K562 (cell line): ENCODE measurements around the gene SAFB. TPM values are rescaled to one million over a fixed set of nuclear protein-coding genes. Genes with fewer than 3 reads are reported as not detected.

Source experiments
- ADNP ChIP-seq: fragments of 200-800 bp; sonication (Bioruptor generic); IDR thresholded peaks from 2 replicates; pipeline ENCODE4 v1.6.1; 2016; ENCODE audit warnings: missing genetic modification characterization, missing compliant biosample characterization
- CHD1 ChIP-seq: fragments of 200-600 bp; sonication (generic); IDR thresholded peaks from one replicate; pipeline ENCODE4 v1.6.1; 2012; ENCODE audit warnings: mild to moderate bottlenecking, moderate library complexity, low read length, inconsistent platforms
- CHD4 ChIP-seq: fragments of 200-600 bp; sonication (generic); IDR thresholded peaks from 3 replicates; pipeline ENCODE4 v1.6.1; 2012; ENCODE audit warnings: low read depth, mild to moderate bottlenecking, mixed read lengths, low read length, inconsistent platforms; ENCODE audit not compliant: insufficient read depth, insufficient replicate concordance, poor library complexity, severe bottlenecking
- ESRRA ChIP-seq: fragments of 450-650 bp; IDR thresholded peaks from 2 replicates; pipeline ENCODE4 v1.6.1; 2014; ENCODE audit warnings: low read depth, mild to moderate bottlenecking, moderate library complexity, borderline replicate concordance
- GTF2E2 ChIP-seq: fragments of 200-800 bp; sonication (Bioruptor generic); IDR thresholded peaks from 2 replicates; pipeline ENCODE4 v1.6.1; 2016; ENCODE audit warnings: missing genetic modification characterization, missing compliant biosample characterization
- HDGF ChIP-seq: fragments of 450-650 bp; IDR thresholded peaks from 2 replicates; pipeline ENCODE4 v1.6.1; 2016
- KDM1A ChIP-seq, 2 experiments: fragments of 450-650 bp; IDR thresholded peaks; 2 replicates each; pipeline ENCODE4 v1.6.1; 2016; ENCODE audit warnings: mild to moderate bottlenecking in 2 of 2
- PRPF4 ChIP-seq: fragments of 200-400 bp; formaldehyde crosslinking; IDR thresholded peaks from one replicate; pipeline ENCODE4 v1.6.1; 2017; ENCODE audit warnings: low read length, low read depth, mild to moderate bottlenecking; ENCODE audit not compliant: insufficient read depth, poor library complexity, severe bottlenecking
- RCOR1 ChIP-seq, 2 experiments: IDR thresholded peaks; 2 replicates each; pipeline ENCODE4 v1.6.1; 2012; ENCODE audit warnings: low read depth in 2 of 2, low read length in 2 of 2, borderline replicate concordance in 1 of 2, improper control_type of control experiment in 1 of 2
- SMAD4 ChIP-seq: fragments of 250-450 bp; sonication (Bioruptor Pico); conservative IDR thresholded peaks from 2 replicates; pipeline ENCODE4 v1.8.0; 2021; ENCODE audit warnings: inconsistent platforms, mild to moderate bottlenecking, moderate library complexity
- TBP ChIP-seq: optimal IDR thresholded peaks from 2 replicates; pipeline ENCODE3; 2011; ENCODE audit warnings: low read depth, low read length, improper control_type of control experiment
- TFAM ChIP-seq: fragments of 250-450 bp; sonication (Bioruptor Pico); conservative IDR thresholded peaks from 2 replicates; pipeline ENCODE4 v1.5.0; 2021; ENCODE audit warnings: mild to moderate bottlenecking, moderate library complexity
- VEZF1 ChIP-seq: fragments of 200-800 bp; sonication (Bioruptor generic); IDR thresholded peaks from 2 replicates; pipeline ENCODE4 v1.6.1; 2017; ENCODE audit warnings: missing genetic modification characterization, missing compliant biosample characterization
- ZBTB5 ChIP-seq: fragments of 450-650 bp; IDR thresholded peaks from 2 replicates; pipeline ENCODE4 v1.6.1; 2017; ENCODE audit warnings: antibody characterized with exemption
- ZFP36 ChIP-seq: fragments of 150-350 bp; IDR thresholded peaks from 2 replicates; pipeline ENCODE4 v1.6.1; 2018; ENCODE audit warnings: low read length, low read depth; ENCODE audit not compliant: partially characterized antibody
- ZNF518B ChIP-seq: fragments of 250-450 bp; sonication (Bioruptor Pico); IDR thresholded peaks from 2 replicates; pipeline ENCODE4 v1.5.0; 2021; ENCODE audit warnings: mild to moderate bottlenecking, moderate library complexity
- polyA plus RNA-seq, 8 experiments: library from polyadenylated mRNA; depleted of rRNA in 4 of 8; stranded (reverse) in 5 of 8; unstranded in 3 of 8; fragments of >200 nt; fragmentation: Nextera tagmentation in 2 of 8; fragmentation: Illumina TruSeq in 1 of 8; extraction: Ambion mirVana in 2 of 8; extraction: Trizol in 1 of 8; gene quantifications; 2 replicates each; pipeline versions ENCODE4 v1.2.1 to v1.2.3, GENCODE V29; 2011 to 2014; ENCODE audit warnings: inconsistent platforms in 1 of 8, missing spikeins in 1 of 8
- total RNA-seq, 7 experiments: library from RNA; depleted of rRNA in 6 of 7; stranded (reverse); fragments of >200 nt in 6 of 7; fragmentation: Illumina TruSeq in 2 of 7; extraction: Trizol in 2 of 7; gene quantifications; 2 replicates each; pipeline versions ENCODE4 v1.2.1 to v1.2.3, GENCODE V29; 2011 to 2021; ENCODE audit warnings: low replicate concordance in 1 of 7

Gene SAFB
- total and polyA plus RNA-seq, 9 of the 15 experiments (the other 6 are each of a cell fraction or from before 2014, with no cell fraction given) = 1.1 to 151 (median 83.1) TPM

GRCh38 chr19:5621945-5622464 lies 878 bp upstream of the SAFB start (continued):
- no peak for TF ChIP-seq ZNF518B (CRISPR knock-in tag)
- TF ChIP-seq VEZF1 (CRISPR knock-in tag) = no peak
- peak; percentile 75 for TF ChIP-seq ZFP36
- TF ChIP-seq SMAD4 = 0 out of 2 replicates have a peak, but pooled peaks have one; percentile 52
- peak; percentile 89 for TF ChIP-seq ESRRA
- TF ChIP-seq TFAM = no peak
- TF ChIP-seq KDM1A (IDR thresholded peaks at IDR 0.05) = peak; percentile 58 to 80
- TF ChIP-seq TBP = peak; percentile 17
- peak; percentile 74 for TF ChIP-seq CHD4
- 0 out of 4 replicates have a peak, but pooled peaks have one; percentile 34 to 56 for TF ChIP-seq RCOR1 (IDR thresholded peaks at IDR 0.05; ENCODE audit: borderline replicate concordance in 1 of 2, low read depth in 2 of 2, low read length in 2 of 2)
- peak; percentile 98 for TF ChIP-seq CHD1
- TF ChIP-seq HDGF = 0 out of 2 replicates have a peak, but pooled peaks have one; percentile 50
- no peak for TF ChIP-seq ZBTB5
- 0 out of 2 replicates have a peak, but pooled peaks have one; percentile 5 for TF ChIP-seq GTF2E2 (tag)
- TF ChIP-seq ADNP (tag) = peak; percentile 60
- TF ChIP-seq PRPF4 = peak; percentile 20
